ACC112 (cell line): Measurements from ENCODE around the gene DPF3.

Experiments
- H2AFZ ChIP-seq: fragments of 200-600 bp; sonication (generic); one replicate; pipeline ENCODE4 v1.6.0; 2017; ENCODE audit warnings: antibody characterized with exemption, low read length; ENCODE audit not compliant: unreplicated experiment
- H3K27ac ChIP-seq: fragments of 200-600 bp; sonication (generic); 2 replicates; pipeline ENCODE4 v1.5.1; 2014; ENCODE audit warnings: low read depth, mild to moderate bottlenecking, antibody characterized with exemption, low read length, moderate library complexity
- H3K27me3 ChIP-seq: fragments of 200-600 bp; sonication (generic); 2 replicates; pipeline ENCODE4 v1.6.1; 2014; ENCODE audit warnings: mild to moderate bottlenecking, antibody characterized with exemption, low read length, moderate library complexity, mixed read lengths; ENCODE audit not compliant: insufficient read depth
- H3K36me3 ChIP-seq: fragments of 200-600 bp; sonication (generic); 2 replicates; pipeline ENCODE4 v1.6.1; 2016; ENCODE audit warnings: mild to moderate bottlenecking, antibody characterized with exemption, low read length, moderate library complexity, mixed read lengths; ENCODE audit not compliant: insufficient read depth
- H3K4me1 ChIP-seq: fragments of 200-600 bp; sonication (generic); one replicate; pipeline ENCODE4 v1.6.1; 2016; ENCODE audit warnings: low read length, mixed read lengths; ENCODE audit not compliant: insufficient read depth, unreplicated experiment, control insufficient read depth
- H3K4me3 ChIP-seq: fragments of 200-600 bp; sonication (generic); 2 replicates; pipeline ENCODE4 v1.5.1; 2014; ENCODE audit warnings: mild to moderate bottlenecking, low read depth, low read length
- H3K79me2 ChIP-seq: fragments of 200-600 bp; sonication (generic); one replicate; pipeline ENCODE4 v1.6.0; 2016; ENCODE audit warnings: low read length; ENCODE audit not compliant: control insufficient read depth, unreplicated experiment, insufficient read depth

DPF3 gene

DNA sequence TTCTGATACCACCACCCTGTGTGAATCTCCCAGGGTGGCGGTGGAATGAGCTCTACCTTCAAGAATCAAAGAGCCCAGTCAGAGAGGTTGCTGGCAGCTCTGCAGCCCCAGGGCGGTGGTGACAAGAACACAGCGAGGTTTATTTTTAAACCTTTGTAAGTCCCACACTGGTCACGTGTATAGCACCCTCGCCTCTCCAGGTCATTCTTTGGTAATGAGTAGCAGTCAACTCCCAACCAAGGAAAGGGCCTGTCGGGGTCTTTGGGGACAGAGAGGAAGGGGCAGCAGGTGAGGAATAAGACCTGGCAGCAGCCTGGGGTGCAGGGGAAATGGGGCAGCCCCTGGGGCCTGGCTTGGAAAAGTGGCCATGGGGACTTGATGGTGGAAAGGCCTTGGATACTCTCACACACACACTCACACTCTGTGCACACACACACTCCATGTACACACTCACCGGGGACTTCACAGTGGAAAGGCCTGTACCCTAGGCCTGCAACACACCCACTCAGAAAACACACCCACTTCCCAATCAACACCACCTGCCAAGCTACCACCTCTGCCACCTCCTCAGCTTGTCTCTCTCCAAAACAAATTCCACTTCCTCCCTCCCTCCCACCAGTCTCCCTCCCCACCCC is 178.6 kb downstream of the DPF3 start:
- H3K27me3 ChIP-seq: no peaks in the 10 kb centered on the region
- H3K79me2 ChIP-seq: no peaks in the 10 kb centered on the region
- H3K36me3 ChIP-seq: no peaks in the 10 kb centered on the region
- no peak overlapping the region for H2AFZ ChIP-seq
- peaks cover 8% of the 10 kb centered on the region for H3K4me1 ChIP-seq
- no peak overlapping the region for H3K4me3 ChIP-seq
- H3K27ac ChIP-seq: no peak overlapping the region

DNA sequence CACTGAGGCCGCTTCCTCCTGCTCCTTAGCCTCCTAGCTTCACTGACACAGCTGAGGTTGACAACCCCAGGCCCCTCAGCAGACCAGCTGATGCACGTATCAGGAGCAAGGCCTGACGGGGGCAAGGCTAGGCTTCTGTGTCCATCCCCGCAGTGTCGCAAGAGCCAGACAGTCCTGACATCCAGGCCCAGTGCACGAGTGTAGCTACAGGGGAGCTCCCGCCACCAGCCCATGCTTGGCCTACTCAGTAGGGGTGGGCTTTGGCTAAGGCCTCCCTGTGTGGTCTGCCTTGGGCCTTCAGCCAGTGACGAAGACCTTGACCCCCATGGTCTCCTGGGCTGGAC is 179.1 kb downstream of the DPF3 start:
- no peak overlapping the region for H3K27ac ChIP-seq
- no peak overlapping the region for H2AFZ ChIP-seq
- H3K27me3 ChIP-seq: no peaks in the 10 kb centered on the region
- no peak overlapping the region for H3K4me3 ChIP-seq
- H3K79me2 ChIP-seq: no peaks in the 10 kb centered on the region
- peaks cover 8% of the 10 kb centered on the region for H3K4me1 ChIP-seq
- no peaks in the 10 kb centered on the region for H3K36me3 ChIP-seq

DNA sequence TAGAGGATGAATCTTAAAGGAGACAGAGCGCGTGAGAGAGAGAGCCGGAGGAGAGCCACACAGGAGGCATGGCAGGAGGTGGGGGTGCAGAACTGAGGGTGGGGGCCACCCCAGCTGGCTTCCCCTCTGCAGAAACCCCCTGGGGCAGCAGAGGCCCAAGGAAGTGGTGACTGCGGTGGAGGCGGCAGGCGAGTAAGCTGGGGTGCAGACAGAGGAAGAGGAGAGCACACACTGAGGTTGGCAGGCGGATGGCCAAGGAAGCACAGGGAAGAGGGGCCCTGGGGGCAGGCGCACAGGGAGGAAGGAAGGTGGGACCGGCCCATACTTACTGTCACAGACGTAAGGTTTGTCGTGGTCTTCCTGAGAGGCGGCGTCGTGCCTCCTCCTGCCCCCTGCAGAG is 179.8 kb downstream of the DPF3 start:
- Histone ChIP-seq H3K4me1 (peaks cover 8% of the 10 kb centered on the region), H2AFZ (no peak overlapping the region), H3K27ac (no peak overlapping the region)

DNA sequence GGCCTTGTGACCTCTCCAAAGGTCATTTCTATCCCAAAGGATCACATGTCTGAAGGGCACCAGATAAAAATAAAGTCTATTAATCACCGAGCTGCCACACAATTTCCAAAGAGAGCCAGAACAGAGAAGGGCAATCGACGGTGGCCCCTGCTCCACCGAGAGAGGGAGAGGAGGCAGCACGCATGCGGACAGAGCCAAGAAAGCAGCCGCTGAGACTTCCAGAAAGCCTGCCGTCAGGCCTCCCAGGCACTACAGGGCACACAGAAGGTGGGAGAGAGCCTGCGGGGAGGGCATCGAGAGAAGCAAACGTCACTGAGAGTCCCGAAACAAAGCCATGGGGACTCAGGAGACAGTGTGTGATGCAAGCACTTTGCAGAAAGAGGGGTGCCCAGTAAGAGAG is 182.0 kb downstream of the DPF3 start:
- Histone ChIP-seq H3K4me1 (peaks cover 7% of the 10 kb centered on the region), H3K27me3 (no peaks in the 10 kb centered on the region), H3K4me3 (no peak overlapping the region), H3K27ac (no peak overlapping the region), H3K36me3 (no peaks in the 10 kb centered on the region), H2AFZ (no peak overlapping the region), H3K79me2 (no peaks in the 10 kb centered on the region)

More for the DNA sequence above, 179.8 kb downstream of the DPF3 start:
- Histone ChIP-seq H3K79me2 (no peaks in the 10 kb centered on the region), H3K4me3 (no peak overlapping the region), H3K36me3 (no peaks in the 10 kb centered on the region), H3K27me3 (no peaks in the 10 kb centered on the region)

DNA sequence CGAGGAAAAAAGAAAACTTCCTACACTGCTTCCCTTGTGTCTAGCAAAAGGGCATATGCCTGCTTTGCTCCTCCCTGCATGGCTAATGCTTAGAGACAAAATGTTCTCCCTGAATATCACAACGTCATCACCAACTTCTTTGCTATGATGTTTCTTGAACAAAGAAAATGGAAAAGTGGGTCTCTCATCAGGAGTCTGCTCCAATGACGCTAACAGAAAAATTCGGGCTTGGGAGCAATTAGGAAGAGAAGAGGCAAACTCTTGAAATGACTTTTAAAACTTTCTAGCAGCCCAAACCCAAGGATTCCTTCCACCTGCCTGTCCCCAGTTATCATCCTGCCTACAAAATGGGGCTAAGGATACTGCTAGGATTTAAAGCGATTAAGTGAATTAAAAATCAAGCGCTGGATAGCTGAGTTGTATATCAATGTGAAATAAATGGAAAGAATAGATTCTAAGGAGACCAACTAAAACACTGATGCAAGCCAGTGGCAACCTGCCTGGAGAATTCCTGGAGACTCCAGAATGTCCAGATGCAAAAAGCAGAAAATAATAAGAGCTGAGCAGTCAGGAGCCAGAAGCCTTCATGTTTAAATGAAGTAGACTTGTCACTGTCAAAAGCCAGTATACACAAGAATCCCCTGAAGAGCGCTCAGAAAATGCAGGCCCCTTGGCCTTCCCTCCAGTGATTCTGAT is 183.8 kb downstream of the DPF3 start:
- H3K4me3 ChIP-seq: no peak overlapping the region
- H3K36me3 ChIP-seq: no peaks in the 10 kb centered on the region
- H2AFZ ChIP-seq: no peak overlapping the region
- no peaks in the 10 kb centered on the region for H3K79me2 ChIP-seq
- no peak overlapping the region for H3K27ac ChIP-seq
- no peaks in the 10 kb centered on the region for H3K27me3 ChIP-seq
- no peaks in the 10 kb centered on the region for H3K4me1 ChIP-seq

DNA sequence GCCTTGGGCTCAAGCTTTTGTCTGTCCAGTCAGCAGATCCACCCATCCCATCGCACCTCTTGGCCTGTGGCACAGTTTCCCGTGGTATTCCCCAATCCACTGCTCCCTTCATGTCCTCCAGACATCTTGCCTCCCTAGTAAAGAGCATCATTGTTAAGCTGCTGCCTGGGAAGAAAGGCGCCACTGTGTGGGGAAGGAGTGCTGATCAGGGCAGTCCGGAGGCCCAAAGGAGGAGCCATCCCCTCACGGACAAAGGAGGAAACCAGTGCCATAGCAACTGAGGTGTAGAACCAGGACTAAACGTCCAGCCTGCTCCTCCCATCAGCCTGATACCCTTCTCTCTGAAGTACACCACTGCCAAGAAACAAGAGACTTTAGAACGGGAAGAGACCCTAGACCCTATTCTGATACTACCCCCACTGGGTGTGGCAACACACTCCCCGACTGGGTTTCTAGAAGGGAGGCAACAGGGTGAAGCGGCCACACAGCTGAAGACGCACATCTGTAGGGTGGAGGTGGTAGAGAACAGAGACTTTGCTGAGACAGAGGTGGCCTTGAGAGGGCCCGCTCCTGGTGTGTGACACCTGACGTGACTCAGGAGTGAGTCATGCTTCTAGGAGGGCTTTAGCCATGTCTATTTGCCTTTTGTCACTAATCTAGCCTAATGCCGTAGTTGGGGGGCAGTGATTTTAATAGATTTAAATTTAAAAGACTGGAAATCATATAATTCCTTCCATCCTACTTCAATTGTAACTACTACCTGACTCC is 185.0 kb downstream of the DPF3 start:
- Histone ChIP-seq H3K4me3 (no peak overlapping the region), H2AFZ (no peak overlapping the region), H3K27me3 (no peaks in the 10 kb centered on the region), H3K27ac (no peak overlapping the region), H3K36me3 (no peaks in the 10 kb centered on the region), H3K79me2 (no peaks in the 10 kb centered on the region), H3K4me1 (no peaks in the 10 kb centered on the region)

DNA sequence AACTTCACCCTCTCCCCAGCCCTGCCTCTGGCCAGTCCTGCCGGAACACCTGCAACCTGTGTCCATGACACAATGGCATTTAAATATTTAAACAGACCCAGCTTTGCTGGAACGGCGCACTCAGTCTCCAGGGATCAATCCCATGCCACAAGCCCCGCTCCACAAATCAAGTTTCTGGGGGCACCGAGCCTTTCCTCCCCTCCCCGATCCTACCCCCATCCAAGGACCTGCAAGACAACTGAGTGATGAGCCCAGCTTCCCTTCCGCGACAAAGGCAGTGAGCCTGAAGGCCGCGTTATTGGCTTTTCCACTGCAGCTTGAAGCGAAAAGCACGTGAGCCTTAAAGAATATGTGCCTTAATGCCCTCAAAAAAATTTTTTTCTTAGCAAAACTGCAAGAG is 185.7 kb downstream of the DPF3 start:
- Histone ChIP-seq H3K36me3 (no peaks in the 10 kb centered on the region), H3K4me3 (no peak overlapping the region), H3K27ac (no peak overlapping the region), H2AFZ (no peak overlapping the region), H3K4me1 (no peaks in the 10 kb centered on the region), H3K27me3 (no peaks in the 10 kb centered on the region), H3K79me2 (no peaks in the 10 kb centered on the region)

DNA sequence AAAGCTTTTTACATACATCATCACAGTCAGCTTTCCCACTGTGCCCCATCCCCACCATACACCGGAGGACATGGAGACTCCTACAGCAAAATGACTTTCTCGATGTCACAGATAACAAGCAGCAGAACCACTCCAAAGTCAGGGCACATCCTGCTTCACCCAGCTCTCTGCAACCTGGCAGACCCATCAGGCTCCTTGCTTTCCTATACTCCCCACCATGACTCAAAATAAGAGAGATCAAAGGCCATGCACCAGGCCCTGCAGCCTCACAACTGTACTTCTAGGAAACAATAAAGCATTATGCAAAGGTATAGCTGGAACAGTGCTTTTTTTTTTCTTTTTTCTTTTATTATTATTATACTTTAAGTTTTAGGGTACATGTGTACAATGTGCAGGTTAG is 187.4 kb downstream of the DPF3 start:
- Histone ChIP-seq H3K79me2 (no peaks in the 10 kb centered on the region), H2AFZ (no peak overlapping the region), H3K36me3 (no peaks in the 10 kb centered on the region), H3K27ac (no peak overlapping the region), H3K4me1 (no peaks in the 10 kb centered on the region), H3K4me3 (no peak overlapping the region), H3K27me3 (no peaks in the 10 kb centered on the region)

DNA sequence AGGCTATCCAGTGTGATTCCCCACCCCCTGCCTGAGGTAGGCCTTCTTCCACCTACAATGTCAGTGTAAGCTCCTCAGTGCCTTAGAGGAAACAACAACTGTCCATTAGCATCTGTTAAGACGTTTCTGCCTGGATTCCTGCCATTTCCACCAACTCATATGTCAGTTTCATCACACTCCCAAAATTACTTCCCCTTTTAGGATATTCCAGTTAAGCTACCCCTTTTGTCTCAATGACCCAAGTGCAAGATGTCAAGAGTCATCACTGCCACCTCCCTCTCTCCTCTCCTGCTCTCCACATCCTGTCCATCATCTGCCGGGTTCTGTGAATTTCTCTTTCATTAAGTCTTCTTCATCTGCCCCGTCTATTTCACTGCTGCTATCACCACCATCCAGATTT is 189.4 kb downstream of the DPF3 start:
- H3K79me2 ChIP-seq: no peaks in the 10 kb centered on the region
- no peak overlapping the region for H3K4me3 ChIP-seq
- H3K27ac ChIP-seq: no peak overlapping the region
- H3K36me3 ChIP-seq: no peaks in the 10 kb centered on the region
- H3K27me3 ChIP-seq: no peaks in the 10 kb centered on the region
- no peak overlapping the region for H2AFZ ChIP-seq
- peaks cover 11% of the 10 kb centered on the region for H3K4me1 ChIP-seq

DNA sequence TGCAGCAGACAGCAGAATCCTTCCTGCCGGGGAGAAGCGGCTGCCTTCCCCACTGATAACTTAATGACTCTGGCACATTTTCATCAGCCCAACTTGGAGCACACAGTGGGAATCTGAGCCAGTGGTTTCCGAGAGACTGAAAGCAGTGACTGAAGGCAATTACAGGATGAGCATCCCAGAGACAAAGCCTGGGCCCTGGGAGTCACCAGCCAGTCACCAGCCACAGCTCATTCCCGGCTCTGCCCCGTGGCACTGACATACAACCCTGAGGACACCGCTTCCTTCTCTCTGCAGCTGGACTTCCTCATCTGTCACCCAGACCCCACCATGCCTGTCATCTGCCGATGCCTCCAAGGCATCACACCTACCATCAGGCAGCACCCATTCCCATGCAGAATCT is 192.3 kb downstream of the DPF3 start:
- Histone ChIP-seq H3K4me1 (peaks cover 11% of the 10 kb centered on the region), H3K36me3 (no peaks in the 10 kb centered on the region), H3K4me3 (no peak overlapping the region), H2AFZ (no peak overlapping the region), H3K27me3 (no peaks in the 10 kb centered on the region), H3K79me2 (no peaks in the 10 kb centered on the region), H3K27ac (no peak overlapping the region)

DNA sequence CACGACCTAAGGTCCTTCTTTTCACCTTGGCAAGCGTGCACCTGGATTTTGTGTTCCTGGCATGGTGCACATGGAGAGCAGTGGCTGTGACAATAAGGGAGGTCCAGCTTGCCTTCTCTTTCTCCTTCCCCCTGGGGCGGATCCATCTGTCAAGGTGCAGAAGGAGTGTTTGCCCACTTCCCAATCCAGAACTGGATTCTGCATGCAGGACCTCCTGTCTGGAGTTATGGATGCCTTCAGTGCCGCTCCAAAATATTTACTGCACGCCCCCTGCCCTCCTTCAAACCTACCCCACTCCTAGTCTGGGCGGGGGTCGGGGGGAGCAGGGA is 192.7 kb downstream of the DPF3 start:
- Histone ChIP-seq H3K4me3 (no peak overlapping the region), H3K79me2 (no peaks in the 10 kb centered on the region), H2AFZ (no peak overlapping the region), H3K27ac (no peak overlapping the region), H3K27me3 (no peaks in the 10 kb centered on the region), H3K36me3 (no peaks in the 10 kb centered on the region), H3K4me1 (peaks cover 11% of the 10 kb centered on the region)
